Effector memory CD4-positive, alpha-beta T cell (primary cell): Measurements from ENCODE around the gene CX3CR1.
A peak's percentile ranks its signal among the peaks of the same experiment; 100 is the strongest.
"Not testable (repeated sequence)": the region's sequence is repeated elsewhere in the genome, so short reads cannot be mapped to it uniquely, and the experiment has no call there.

Experiments
- DNase-seq, 3 donors: peaks; one replicate each; pipeline ENCODE4 v3.0.0-alpha.2; 2020
- H3K27ac ChIP-seq: 2 replicates; pipeline ENCODE4 v1.7.0; 2013; ENCODE audit warnings: mild to moderate bottlenecking, low read length, moderate library complexity; ENCODE audit not compliant: insufficient read depth, poor library complexity, severe bottlenecking
- H3K27me3 ChIP-seq: replicated peaks from 2 replicates; pipeline ENCODE4 v1.7.0; 2013; ENCODE audit warnings: mild to moderate bottlenecking, low read length; ENCODE audit not compliant: insufficient read depth, control insufficient read depth, poor library complexity, severe bottlenecking
- H3K36me3 ChIP-seq: 2 replicates; pipeline ENCODE4 v1.7.0; 2013; ENCODE audit warnings: mild to moderate bottlenecking, low read length, moderate library complexity; ENCODE audit not compliant: control insufficient read depth, insufficient read depth
- H3K4me1 ChIP-seq: 2 replicates; pipeline ENCODE4 v1.7.0; 2013; ENCODE audit warnings: low read length, mild to moderate bottlenecking; ENCODE audit not compliant: control insufficient read depth, insufficient read depth, poor library complexity, severe bottlenecking
- H3K4me3 ChIP-seq: 2 replicates; pipeline ENCODE4 v1.7.0; 2013; ENCODE audit warnings: low read length, low read depth, mild to moderate bottlenecking; ENCODE audit not compliant: insufficient read depth, poor library complexity, severe bottlenecking
- H3K9me3 ChIP-seq: 2 replicates; pipeline ENCODE4 v1.7.0; 2013; ENCODE audit warnings: mild to moderate bottlenecking, low read length, moderate library complexity; ENCODE audit not compliant: control insufficient read depth
- total RNA-seq, 3 donors: gene quantifications; one replicate each; lab custom pipeline; 2026; lab: John Stamatoyannopoulos, UW

CX3CR1 gene
- total RNA-seq: 1.2 to 14.7 (median 2.3) reads per million in 3 donors

GRCh38 chr3:39279745-39280517 is at the start of gene CX3CR1:
Gene CX3CR1 (minus strand): TSS chr3:39280036. CDS start chr3:39266509, 13,527 bp downstream.
- no peak within 1 kb of the TSS for H3K27ac ChIP-seq
- H3K36me3 ChIP-seq: no peaks in the 10 kb centered on the region
- H3K9me3 ChIP-seq: no peaks in the 10 kb centered on the region
- no peaks in the 10 kb centered on the region for H3K27me3 ChIP-seq
- no peak for DNase-seq
- H3K4me1 ChIP-seq: no peaks in the 10 kb centered on the region
- H3K4me3 ChIP-seq: no peak within 1 kb of the TSS

GRCh38 chr3:39329493-39329892 is 49.7 kb upstream of the CX3CR1 start, which contains the start of gene CCR8:
Gene CCR8 (plus strand): TSS chr3:39329709. CDS start chr3:39332332, 2,623 bp downstream.
- Histone ChIP-seq H3K27ac (peak within 1 kb of the TSS; percentile 56), H3K4me1 (peaks cover 12% of the 10 kb centered on the region), H3K27me3 (no peaks in the 10 kb centered on the region), H3K36me3 (no peaks in the 10 kb centered on the region), H3K4me3 (no peak within 1 kb of the TSS), H3K9me3 (no peaks in the 10 kb centered on the region)
- DNase-seq: no peak

DNA sequence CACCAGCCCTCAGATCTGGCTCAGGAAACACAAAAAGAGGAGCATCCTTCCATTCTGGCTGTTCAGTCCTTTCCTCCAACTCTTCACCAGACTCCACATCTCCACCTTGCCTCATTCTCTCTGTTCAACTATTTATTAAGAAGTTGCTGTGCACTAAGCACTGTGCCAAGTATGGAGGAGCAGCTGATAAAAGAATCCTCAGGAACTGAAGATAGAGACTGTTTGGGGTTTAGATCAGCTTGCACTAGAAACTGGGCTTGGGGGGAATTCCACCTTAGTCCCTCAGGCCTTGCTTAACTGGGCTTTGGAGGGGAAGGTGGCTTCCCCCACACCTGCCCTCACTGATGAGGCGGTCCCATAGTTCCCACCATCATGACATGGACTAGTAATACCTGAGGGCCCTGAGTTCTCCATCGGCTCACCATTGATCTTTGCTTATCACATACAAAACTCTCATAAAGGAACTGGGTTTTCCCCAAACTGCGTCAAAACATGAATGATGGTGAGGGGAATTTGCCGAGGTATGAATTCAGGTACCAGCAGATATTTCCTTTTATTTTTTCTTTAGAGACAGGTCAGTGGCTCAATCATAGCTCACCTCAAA is 48.0 kb upstream of the CX3CR1 start:
- Histone ChIP-seq H3K27ac (peak overlapping the region; percentile 55), H3K4me3 (no peak overlapping the region), H3K36me3 (no peaks in the 10 kb centered on the region), H3K27me3 (no peaks in the 10 kb centered on the region), H3K9me3 (no peaks in the 10 kb centered on the region), H3K4me1 (peaks cover 20% of the 10 kb centered on the region)
- DNase-seq: peak; percentile 21 to 31 (median 23)

DNA sequence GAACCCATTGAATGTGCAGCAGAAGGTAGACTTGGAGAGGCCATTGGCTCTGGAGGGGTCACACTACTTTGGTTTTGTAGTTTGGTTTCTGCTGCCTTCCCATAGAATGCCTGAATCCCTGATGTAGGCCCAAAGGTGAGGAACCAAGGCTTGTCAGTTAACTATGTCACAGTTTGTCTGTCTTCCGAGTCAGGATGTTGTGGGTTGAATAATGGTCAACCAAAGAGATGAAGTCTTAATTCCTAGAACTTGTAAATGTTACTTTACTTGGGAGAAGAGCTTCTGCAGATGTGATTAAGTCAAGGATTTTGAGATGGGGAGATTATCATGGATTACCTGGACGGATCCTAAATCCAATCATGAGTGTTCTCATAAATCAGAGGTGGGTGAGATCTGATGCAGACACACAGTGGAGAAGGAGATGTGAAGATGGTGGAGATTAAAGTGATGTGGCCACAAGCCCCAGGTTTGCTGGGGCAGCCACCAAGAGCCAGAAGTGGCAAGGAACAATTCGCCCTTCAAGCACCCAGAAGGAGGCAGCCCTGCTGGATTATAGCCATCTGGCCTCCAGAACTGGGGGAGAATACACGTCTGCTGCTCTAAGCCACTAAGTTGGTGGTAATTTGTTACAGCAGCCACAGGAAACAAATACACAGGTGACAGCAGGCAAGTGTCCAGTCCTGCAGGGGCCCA is 47.4 kb upstream of the CX3CR1 start:
- no peak for DNase-seq
- peaks cover 20% of the 10 kb centered on the region for H3K4me1 ChIP-seq

GRCh38 chr3:39325236-39325635 is 45.4 kb upstream of the CX3CR1 start:
- Histone ChIP-seq H3K4me1 (peaks cover 20% of the 10 kb centered on the region), H3K36me3 (no peaks in the 10 kb centered on the region), H3K4me3 (no peak overlapping the region), H3K27ac (no peak overlapping the region), H3K27me3 (no peaks in the 10 kb centered on the region), H3K9me3 (no peaks in the 10 kb centered on the region)
- DNase-seq: no peak

More for the DNA sequence above, 47.4 kb upstream of the CX3CR1 start:
- Histone ChIP-seq H3K36me3 (no peaks in the 10 kb centered on the region), H3K27ac (peak overlapping the region; percentile 53), H3K9me3 (no peaks in the 10 kb centered on the region), H3K4me3 (no peak overlapping the region), H3K27me3 (no peaks in the 10 kb centered on the region)

DNA sequence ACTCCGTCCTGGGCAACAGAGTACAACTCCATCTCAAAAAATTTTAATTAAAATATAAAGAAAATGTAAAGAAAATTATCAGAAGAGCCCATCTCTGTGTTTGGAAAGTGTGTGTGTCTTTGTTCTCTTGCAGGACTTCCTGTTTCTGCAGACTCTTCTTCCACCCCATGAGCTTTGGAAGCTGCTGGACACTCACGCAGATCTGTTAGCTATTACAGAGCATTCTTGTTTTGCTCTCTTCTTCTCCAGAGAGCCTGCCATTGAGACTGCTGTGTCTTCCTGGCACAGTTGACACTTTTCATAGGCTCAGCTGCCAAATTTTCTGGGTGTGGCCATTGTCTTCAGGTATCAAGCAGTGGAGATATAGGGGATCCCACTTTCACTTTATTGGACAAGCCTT is 43.7 kb upstream of the CX3CR1 start:
- no peak overlapping the region for H3K4me3 ChIP-seq
- no peak for DNase-seq
- peaks cover 20% of the 10 kb centered on the region for H3K4me1 ChIP-seq
- no peak overlapping the region for H3K27ac ChIP-seq
- no peaks in the 10 kb centered on the region for H3K27me3 ChIP-seq
- H3K36me3 ChIP-seq: no peaks in the 10 kb centered on the region
- no peaks in the 10 kb centered on the region for H3K9me3 ChIP-seq

DNA sequence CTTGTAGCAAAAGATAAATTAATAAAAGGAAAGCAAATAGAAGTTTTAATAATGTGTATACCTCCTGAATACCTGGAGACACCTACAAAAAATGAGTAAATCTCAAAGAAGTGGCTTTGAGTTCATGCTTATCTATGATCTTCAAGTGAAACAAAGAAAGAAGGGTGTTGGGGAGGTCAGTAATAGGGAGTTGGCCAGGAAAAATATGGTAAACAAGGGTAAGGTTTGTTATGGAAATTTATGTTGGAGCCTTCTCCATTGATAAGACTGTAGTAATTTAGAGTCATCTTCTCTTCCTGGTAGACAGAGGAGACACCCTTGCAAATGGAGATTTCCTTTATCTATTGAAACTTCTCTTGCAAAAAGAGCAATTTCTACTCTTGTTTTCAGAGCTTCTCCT is 43.1 kb upstream of the CX3CR1 start:
- DNase-seq: no peak

GRCh38 chr3:39322209-39322715 is 42.4 kb upstream of the CX3CR1 start:
- peaks cover 14% of the 10 kb centered on the region for H3K4me1 ChIP-seq
- not testable (repeated sequence) for H3K27ac ChIP-seq, H3K27me3 ChIP-seq, H3K4me3 ChIP-seq, H3K9me3 ChIP-seq, H3K36me3 ChIP-seq, DNase-seq

More for the DNA sequence above, 43.1 kb upstream of the CX3CR1 start:
- Histone ChIP-seq H3K27me3 (no peaks in the 10 kb centered on the region), H3K27ac (no peak overlapping the region), H3K36me3 (no peaks in the 10 kb centered on the region), H3K9me3 (no peaks in the 10 kb centered on the region), H3K4me3 (no peak overlapping the region), H3K4me1 (peaks cover 20% of the 10 kb centered on the region)

DNA sequence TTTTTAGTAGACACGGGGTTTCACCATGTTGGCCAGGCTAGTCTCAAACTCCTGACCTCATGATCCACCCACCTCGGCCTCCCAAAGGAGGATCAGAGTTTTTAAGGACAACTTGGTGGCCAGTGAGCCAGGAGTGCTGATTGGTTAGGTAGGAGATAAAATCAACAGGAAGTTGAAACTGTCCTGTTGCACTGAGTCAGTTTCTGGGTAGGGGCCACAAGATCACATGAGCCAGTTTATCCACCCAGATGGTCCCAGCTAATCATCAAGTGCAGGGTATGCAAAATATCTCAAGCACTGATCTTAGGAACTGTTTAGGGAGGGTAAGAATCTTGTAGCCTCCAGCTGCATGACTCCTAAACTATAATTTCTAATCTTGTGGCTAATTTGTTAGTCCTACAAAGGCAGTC is 41.7 kb upstream of the CX3CR1 start:
- not testable (repeated sequence) for H3K27me3 ChIP-seq, H3K4me3 ChIP-seq, H3K36me3 ChIP-seq, H3K4me1 ChIP-seq, H3K9me3 ChIP-seq, DNase-seq, H3K27ac ChIP-seq
